ENCODE measurements around the gene JPH2.
"Not testable (repeated sequence)": the region's sequence is repeated elsewhere in the genome, so short reads cannot be mapped to it uniquely, and the experiment has no call there.

Gene JPH2

DNA sequence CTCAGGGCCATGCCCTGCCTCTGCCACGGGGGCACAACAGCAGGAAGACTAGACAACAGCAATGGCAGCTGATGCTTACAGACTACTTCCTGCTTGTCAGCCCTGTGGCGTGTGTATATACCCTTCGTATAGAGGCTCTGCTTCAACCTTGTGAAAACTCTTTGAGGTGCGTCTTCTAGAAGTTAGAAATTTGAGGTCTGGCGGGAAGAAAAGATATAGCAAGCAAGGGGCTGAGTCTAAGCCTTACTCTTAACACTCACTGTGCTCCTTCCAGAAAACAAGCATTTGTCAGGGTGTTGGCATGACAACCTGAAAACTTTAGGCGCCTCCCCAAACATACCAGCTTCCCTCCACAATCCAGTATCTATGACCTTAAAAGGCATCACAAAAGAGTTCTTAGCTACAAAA, 33.3 kb downstream of the JPH2 start:
- no peak for DNase-seq

DNA sequence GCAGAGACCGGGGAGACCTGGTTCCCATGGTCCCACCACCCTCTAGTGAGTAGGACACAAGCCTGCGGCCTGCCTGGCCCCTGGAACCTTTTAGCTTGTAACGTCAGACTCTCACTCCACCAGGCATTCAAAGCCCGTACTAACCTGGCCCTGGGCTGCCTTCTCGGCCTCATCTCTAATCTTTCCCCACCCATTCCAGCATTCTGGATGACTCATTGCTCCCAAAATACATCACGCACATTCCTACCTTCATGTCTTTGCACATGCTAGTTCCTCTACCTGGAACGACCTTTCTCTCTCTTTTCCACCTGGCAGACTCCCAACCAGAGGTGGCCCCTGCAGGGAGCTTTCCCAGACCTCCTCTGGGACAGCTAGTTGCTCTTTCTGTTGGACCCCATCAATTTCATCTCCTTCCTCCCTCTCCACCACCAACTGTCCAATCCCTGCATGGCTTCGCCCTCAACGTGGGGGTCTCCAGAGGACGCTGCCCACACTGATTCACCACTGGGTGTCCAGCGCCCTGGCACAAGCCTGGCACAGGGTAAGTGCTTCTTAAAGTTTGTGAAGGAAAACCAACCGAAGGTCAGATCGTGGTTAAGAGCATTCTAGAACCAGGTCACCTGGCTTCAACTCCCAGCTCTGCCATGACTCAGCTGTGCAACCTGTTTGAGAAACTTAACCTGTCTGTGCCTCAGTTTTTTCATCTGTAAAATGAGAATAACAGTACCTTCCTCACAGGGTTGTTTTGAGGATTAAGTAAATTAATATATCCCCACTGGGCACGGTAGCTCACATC, 35.2 kb downstream of the JPH2 start:
- no peak for DNase-seq

DNA sequence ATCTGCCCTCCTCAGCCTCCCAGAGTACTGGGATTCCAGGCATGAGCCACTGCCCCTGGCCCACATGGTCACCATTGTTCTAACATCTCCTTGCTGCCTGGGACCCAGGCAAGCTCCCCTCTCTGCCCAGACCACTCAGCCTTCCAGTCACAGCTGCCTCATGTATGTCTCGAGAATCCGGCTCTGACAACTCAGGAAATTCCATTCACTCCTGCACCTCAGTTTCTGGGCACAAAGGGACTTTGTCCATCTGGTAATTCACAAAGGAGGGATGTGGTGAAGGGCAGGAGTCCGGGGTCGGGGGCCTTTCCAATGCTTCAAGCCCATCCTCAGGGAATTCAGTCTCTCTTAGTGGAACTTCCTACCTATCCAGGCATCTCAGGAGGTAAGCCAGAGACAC, 40.7 kb downstream of the JPH2 start:
- no peak for DNase-seq

DNA sequence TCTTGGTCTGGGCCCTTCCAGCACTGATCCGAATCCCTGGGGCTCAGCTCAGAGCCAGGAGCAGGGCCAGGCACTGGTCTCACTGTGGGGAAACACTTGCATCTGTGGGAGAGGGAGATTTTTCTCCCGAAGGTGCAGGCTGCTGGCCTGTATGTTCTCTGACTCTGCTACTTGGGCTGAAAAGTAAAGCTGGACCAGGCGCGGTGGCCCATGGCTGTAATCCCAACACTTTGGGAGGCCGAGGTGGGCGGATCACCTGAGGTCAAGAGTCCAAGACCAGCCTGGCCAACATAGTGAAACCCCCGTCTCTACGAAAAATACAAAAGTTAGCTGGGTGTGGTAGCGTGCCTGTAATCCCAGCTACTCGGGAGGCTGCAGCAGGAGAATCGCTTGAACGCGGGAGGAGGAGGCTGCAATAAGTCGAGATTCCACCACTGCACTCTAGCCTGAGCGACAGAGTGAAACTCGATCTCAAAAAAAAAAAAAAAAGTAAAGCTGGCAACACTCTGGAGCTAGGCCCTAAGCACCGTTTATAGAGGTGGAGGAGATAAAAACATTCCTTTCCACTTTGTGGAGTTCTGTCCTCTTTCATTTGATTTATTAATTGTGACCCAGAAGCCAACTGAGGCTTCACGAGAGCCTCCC, 41.7 kb downstream of the JPH2 start:
- no peak for DNase-seq

DNA sequence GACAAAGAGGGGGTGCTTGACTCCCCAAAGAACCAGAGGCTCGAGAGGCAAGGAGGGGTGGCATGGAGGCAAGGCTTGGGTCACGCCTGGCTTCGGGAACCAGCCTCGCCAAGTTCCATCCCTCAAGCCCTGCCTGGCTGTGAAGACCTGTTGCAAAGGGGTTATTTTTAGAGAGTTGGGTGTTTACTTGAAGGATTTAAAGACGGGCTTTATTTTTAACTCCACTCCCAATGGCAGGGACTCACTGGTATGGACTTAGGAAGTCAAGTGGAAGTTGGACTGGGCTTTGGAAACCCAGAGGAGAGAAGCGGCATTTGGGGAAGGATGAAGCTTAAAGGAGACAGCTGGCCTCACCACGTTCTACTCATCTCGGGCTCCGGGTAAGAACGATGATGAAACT, 43.1 kb downstream of the JPH2 start:
- DNase-seq: no peak

DNA sequence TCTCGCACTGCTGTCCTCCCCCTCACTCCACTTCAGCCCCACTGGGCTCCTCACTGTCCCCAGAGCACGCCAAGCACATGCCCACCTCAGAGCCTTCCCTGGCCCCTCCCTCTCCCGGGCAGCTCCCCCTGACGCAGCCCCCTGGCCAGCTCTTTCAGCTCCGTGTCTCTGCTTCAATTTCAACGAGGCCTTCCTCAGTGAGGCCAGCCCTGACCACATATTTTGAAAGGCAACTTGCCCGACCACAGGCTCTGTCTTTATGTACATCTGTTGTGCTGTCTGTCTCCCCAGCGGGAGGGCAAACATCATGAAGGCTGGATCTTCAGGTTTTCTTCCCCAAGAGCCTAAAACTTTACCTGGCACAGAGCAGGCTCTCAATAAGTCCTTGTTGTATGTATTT, 44.6 kb downstream of the JPH2 start:
- no peak for DNase-seq

DNA sequence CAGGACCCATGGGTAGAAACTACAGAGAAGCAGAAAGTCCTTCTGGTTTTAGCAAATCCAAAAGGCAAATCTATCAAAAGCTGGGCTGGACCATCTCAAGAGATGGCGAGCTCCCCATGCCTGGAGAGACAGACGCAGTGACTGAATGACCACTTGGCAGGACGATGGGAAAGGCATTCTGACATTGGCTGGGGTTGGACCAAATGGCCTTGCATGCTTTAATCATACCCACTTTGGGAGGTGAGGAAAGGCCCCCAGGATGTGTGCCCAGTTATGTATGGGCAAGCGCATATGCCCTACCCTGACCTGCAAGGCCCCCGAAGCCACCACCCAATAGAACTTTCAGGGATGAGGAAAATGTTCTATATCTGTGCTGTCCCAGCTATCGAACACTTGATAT, 45.1 kb downstream of the JPH2 start:
- DNase-seq: no peak

DNA sequence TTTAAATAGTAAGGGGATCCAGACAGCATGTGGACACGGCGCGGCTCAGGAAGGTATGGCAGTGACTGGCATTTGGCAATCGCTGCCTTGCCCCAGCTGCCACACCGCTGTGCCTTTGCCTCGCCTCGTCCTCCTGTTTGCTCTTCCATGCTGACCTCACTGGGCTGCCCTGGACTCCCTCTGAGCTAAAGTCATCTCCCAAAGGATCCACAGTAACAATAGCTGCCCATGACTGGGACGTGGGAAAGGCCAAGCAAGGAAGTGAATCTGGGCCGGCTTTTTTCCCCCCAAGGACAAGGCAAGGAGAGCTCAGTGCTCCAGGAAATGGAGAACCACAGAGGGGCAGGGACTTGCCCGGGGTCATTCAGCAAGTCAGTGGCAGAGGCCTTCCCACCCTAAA, 48.1 kb downstream of the JPH2 start:
- DNase-seq: no peak

DNA sequence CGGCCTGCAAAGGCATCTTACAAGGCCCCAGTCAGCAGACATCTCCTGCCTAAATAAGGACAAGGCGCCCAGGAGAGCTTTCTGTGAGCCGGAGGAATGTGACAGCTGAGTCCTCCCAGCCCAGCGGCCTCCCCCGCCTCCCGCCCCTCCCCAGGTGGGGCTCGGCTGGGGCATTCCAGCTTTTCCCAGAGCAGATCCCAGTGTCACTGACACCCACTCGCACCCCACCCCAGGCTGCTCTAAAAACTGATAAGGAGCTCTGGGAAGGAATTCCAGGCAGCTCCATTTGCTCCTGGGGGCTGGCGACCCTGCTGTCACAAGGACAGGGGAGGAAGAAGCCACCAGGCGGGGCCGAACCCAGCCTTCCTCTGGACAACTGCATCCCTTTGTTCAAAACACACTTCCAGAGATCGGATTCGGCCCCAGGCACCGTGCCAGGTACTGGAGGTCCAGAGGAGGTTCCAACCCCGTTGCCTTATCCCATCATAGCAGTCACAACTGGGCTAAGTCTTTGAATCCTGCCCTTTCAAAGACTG, 49.7 kb downstream of the JPH2 start:
- DNase-seq: no peak

DNA sequence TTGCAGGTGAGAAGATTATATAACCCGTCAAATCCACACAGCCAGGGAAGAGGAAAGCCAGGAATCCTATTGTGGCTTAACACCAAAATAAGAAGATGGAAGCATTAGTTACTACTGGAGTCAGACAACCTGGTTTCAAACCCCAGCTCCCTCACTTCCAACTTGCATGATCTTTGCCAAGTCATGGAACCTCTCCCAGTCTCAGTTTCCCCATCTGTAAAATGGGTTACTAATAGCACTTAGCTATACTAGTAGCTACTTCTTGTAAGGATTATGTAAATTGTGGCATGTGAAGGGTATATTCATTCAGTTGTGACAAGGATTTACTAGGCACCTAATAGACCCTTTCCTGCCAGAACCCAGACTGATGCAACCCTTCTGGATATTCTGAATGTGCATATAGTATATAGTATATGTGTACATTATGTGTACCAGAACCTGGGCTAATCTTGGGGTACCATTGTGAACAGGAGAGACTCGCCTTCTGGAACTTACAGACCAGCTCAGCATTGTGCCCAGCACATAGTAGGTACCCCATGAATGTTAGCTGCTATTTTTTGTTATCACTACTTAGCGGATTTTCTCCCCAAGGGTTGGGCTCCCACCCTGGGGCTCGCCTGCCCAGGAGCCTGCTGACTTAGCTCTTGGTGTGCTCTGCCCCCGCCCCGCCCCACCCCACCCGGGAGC, 50.3 kb downstream of the JPH2 start:
- no peak for DNase-seq

DNA sequence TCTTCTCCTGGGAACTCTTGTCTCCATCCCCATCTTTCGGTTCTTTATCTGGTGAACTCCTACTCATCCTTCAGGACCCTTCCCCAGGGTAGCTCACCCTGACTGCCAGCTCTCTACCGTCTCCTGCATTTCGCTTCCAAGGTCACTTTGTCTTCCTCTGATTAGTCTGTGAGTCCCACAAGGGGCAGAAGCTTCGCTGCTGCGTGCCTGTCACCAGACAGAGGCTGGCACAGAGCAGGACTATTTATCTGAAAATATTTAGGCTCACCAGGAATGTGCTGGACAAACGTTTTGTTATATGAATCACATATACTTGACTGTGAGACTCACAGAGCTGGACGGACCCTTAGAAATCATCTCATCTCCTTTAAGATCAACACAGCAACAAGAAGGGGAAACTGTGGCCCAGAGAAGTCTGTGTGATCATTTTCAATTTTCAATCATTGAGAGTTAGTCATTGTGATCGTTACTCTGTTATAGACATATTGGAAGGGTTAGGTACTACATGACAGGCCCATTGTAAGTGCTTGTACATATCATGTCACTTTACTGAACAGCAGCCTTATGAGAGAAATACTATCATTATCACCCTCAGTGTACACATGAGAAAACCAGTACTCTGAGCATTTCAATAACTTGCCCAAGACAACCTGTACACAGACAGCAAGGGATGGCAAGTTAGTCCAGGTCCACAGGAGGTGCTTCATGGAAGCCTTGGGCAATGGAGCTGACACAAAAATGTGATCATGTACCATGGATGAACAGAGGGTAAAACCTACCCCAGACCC, 51.4 kb downstream of the JPH2 start:
- DNase-seq: no peak

DNA sequence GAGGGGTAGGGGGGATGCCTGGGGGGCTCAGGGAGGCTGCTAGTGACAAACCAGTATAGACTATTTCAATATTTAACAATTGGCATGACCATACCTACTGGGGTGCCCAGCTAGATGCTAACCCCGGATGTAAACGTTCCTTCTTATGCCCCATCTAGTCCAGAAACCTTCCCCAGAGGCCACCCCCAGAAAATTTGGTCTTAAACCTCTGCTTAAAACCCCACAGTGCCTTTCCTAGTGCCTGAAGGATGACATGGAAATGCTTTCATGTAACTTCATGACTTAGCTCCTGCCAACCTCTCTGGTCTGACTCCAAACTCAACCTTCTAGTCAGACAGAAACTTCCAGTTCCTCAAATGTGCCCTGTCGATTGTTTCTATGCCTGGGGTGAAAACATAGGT, 52.0 kb downstream of the JPH2 start:
- no peak for DNase-seq

DNA sequence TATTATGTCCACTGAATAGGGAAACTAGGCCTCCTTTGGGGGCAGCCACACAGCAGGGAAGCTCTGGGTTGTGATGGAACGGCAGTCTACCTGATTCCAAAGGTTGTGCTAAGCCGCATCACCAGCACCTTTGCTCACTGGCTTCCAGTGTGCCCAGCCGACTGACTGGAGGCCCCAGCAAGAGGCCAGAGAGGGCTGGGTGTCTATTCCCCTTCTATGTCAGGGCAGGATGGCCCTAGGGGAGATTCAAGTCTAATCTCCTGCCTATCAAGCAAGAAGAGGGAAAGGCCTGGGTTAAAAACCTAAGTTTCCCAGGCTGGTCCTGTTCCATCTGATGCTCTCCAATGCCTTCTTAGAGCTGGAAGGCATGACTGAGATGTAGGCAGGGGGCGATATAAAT, 53.6 kb downstream of the JPH2 start:
- DNase-seq: no peak

DNA sequence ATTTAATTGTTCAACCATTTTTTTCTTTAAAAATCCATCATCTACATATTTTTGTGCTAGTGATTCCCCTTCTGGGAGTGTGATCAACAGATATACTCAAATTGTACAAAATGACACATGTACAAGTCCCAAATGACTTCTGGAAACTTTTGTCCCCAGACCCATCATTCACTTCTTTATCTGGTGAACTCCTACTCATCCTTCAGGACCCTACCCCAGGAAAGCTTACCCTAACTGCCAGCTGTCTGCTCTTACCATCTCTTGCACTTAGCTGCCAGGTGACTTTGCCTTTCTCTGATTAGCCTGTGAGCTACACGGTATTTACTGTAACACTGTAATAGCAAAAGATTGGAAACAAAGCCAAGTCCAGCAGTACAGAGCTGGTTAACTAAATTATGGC, 55.3 kb downstream of the JPH2 start:
- DNase-seq: no peak

DNA sequence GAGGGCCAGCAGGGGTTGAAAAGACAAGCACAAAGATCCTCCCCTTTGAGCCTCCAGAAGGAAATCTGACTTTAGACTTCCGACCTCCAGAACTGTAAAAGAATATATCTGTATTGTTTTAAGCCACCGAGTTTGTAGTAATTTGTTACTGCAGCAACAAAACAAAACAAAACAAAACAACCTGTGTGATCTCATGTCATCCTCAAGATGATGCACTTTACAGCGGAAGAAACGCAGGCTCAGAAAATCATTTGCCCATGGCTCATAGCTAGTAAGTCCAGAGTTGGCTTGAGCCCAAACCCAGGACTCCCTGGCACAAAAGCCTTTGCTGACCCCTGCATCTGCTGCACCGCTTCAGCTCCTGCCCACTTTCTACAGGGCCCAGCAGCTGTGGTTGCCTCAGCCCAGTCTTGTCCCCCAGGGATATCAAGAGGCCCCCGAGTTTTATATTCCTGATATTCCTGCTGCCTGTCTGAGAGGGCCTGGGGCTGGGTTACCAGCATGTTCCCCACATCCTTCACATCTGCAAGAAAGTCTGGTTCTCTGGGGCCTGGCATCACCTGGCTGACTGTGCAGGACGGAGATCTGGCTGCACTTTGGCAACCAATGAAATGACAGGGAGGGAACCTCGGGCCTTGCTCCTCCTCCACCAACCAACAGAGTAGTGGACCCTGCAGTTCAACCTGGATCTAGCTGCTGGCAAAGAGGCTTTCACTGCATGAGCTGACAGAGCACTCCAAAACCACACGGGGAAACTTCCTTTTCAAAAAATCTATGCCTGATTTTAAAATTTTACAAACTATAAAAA, 56.9 kb downstream of the JPH2 start:
- no peak for DNase-seq

DNA sequence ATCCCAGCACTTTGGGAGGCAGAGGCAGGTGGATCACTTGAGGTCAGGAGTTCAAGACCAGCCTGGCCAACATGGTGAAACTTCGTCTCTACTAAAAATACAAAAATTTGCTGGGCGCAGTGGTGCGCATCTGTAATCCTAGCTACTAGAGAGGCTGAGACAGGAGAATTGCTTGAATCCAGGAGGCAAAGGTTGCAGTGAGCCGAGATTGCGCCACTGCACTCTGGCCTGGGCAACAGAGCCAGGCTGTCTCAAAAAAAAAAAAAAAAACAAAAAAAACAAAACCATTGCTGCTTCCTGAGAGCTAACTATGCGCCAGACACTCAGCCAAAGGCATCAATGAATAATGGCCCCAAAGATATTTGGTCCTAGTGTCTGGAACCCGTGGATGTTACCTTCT, 57.7 kb downstream of the JPH2 start:
- DNase-seq: not testable (repeated sequence)

DNA sequence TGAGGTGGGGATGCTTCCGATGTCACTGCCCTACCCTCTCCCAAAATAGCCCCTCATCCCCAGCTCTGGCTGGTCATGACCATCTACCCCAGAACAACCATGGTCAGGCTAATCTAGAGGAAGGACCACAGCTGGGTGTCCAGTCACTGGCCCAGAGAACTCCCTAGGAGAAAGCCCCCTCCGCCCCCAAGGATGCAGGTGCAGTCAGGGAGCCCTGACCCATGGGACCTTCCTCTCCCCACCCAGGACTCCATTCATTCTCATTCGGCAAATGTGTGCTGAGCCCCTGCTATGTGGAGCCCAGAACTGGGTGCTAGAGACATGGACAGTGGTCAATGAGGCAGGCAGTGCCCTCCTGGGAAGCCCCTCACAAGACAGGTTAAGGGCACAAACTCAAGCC, 60.5 kb downstream of the JPH2 start:
- no peak for DNase-seq

DNA sequence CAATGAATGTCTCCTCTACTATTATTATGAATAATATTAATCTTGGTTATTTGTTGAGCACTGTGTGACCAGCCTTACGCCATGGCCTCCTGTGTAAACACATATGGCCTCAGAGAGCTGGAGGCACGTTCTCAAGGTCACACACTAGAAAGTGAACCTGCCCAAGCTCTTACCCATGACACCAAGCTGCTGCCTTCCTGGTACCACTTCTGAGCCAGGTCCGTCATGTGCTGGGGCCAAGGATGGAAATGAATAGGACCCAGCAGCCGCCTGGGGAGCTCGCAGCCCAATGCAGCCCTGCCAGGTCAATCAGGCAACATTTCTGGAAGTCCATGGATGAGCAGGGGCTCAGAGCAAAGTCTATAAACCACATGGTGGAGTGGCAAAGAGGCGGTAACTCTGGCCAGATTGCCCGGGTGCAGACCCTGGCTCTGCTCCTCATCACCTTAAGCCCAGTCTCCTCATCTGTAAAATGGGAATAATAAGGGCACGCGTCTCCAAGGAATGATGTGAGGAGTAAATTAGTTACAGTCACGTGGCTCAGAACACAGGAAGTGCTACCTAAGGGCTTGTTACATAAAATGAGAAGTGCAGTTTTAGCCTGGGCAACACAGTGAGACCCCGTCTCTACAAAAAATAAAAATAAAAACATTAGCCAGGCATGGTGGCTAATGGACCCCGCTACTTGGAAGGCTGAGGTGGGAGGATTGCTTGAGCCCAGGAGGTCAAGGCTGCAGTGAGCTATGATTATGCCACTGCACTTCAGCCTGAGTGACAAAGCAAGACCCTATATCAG, 61.5 kb downstream of the JPH2 start:
- no peak for DNase-seq

DNA sequence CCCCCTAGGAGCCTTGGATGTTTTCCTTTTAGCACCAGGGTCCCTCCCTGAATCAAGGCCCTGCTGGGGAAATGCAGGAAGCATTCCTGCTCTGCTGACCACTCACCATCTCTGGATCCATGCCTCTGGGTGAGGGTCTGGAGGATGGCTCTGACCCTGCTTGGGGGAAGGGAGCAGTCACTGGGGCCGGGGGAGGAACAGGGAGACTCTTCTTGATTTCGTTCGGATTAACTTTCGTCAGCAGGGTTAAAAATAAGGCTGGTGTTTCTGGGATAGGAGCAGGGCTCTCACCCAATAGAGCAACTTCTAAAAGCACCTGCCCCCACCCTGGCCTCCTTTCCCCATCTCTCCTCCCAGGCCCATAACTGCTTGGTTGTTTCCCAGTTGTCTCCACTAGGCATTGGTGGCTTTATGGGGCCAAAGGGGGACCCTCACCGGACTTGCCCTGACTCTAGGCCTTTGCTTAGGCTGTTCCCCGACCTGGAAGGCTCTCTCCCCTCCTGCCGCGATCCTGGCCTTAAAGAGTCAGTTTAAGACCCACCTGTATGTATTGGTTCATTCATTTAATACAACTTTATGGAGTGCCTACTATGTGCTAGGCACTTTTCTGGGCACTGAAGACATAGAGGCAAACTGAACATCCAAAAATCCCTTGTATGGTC, 63.0 kb downstream of the JPH2 start:
- no peak for DNase-seq

DNA sequence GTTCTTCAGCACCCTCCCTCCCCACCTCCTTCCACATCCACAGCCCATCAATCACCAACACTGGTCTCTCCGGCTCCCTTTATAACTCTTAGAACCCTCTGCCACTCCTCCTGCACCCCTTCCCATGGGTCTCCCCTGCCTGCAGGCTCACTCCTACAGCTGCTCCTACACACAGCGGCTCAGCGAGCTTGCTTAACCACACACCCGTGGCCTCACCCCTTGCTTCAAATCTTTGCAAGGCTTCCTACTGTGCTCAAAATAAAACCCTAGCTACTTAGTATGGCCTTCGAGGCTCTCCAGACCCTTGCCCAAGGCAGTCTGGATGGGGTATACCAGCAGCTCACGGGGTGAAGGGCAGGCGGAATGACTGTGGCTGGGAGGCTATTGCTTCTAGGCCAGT, 63.7 kb downstream of the JPH2 start:
- no peak for DNase-seq

All from activated CD4-positive, CD25-positive, alpha-beta regulatory T cell (primary cell).